H1 (cell line): Measurements from ENCODE around the gene LRTM1.

ENCODE experiments used
- ATF2 ChIP-seq: IDR thresholded peaks from 2 replicates; pipeline ENCODE4 v1.6.1; 2012; ENCODE audit warnings: low read length, inconsistent platforms
- CBX5 ChIP-seq: fragments of 300-800, 300-1000 bp; sonication (generic); IDR thresholded peaks from 2 replicates; pipeline ENCODE4 v1.7.1; 2016; ENCODE audit warnings: antibody characterized with exemption, low read length, low read depth
- CHD2 ChIP-seq: IDR thresholded peaks from 2 replicates; pipeline ENCODE4 v1.6.1; 2012; ENCODE audit warnings: low read length, improper control_type of control experiment
- CTCF ChIP-seq, 3 experiments: IDR thresholded peaks; 1 replicate in 2 of 3; 2 replicates in 1 of 3; pipeline versions ENCODE4 v1.5.1 to v1.6.1; 2011; ENCODE audit warnings: low read length in 3 of 3, mild to moderate bottlenecking in 3 of 3, inconsistent platforms in 2 of 3, low read depth in 1 of 3, moderate library complexity in 1 of 3; ENCODE audit not compliant: insufficient read depth in 1 of 3; ENCODE audit errors: control extremely low read depth in 1 of 3
- JUN ChIP-seq: IDR thresholded peaks from 2 replicates; pipeline ENCODE4 v1.6.1; 2011; ENCODE audit warnings: low read depth, mild to moderate bottlenecking, improper control_type of control experiment, low read length
- MAX ChIP-seq: IDR thresholded peaks from 2 replicates; pipeline ENCODE4 v1.6.1; 2012; ENCODE audit warnings: inconsistent platforms
- POLR2A ChIP-seq, 2 experiments: IDR thresholded peaks; 1 replicate in 1 of 2; 2 replicates in 1 of 2; pipeline ENCODE4 v1.6.1; 2011; ENCODE audit warnings: low read depth in 2 of 2, low read length in 2 of 2, mild to moderate bottlenecking in 2 of 2; ENCODE audit errors: control extremely low read depth in 1 of 2
- POLR2AphosphoS5 ChIP-seq: IDR thresholded peaks from 2 replicates; pipeline ENCODE4 v1.6.1; 2011; ENCODE audit warnings: low read depth, low read length
- RAD21 ChIP-seq, 2 experiments: IDR thresholded peaks in 1 of 2; conservative IDR thresholded peaks in 1 of 2; 2 replicates each; pipeline ENCODE4 v1.6.1; 2011; ENCODE audit warnings: low read depth in 2 of 2, low read length in 2 of 2, improper control_type of control experiment in 1 of 2, inconsistent platforms in 1 of 2, mild to moderate bottlenecking in 1 of 2, moderate library complexity in 1 of 2
- RNF2 ChIP-seq: fragments of 200-900, 300-1000 bp; sonication (generic); IDR thresholded peaks from 2 replicates; pipeline ENCODE4 v1.7.1; 2016; ENCODE audit warnings: borderline replicate concordance, low read depth, mild to moderate bottlenecking, antibody characterized with exemption, low read length; ENCODE audit not compliant: poor library complexity, severe bottlenecking; ENCODE audit errors: missing control alignments
- TAF1 ChIP-seq: IDR thresholded peaks from 2 replicates; pipeline ENCODE4 v1.6.1; 2011; ENCODE audit warnings: mild to moderate bottlenecking, low read depth, low read length
- ZNF274 ChIP-seq: IDR thresholded peaks from 2 replicates; pipeline ENCODE4 v1.7.0; 2012; ENCODE audit warnings: low read length, borderline replicate concordance; ENCODE audit errors: extremely low read depth
- TF ChIP-seq, protein P1 (sequence below): IDR thresholded peaks from 2 replicates; pipeline ENCODE4 v1.6.1; 2011; ENCODE audit warnings: low read depth, mild to moderate bottlenecking, low read length; ENCODE audit not compliant: insufficient read depth

GRCh38 chr3:54964081-54964480 is 36.2 kb upstream of the LRTM1 start:
- no peak for TF ChIP-seq ZNF274
- no peak for TF ChIP-seq POLR2A (IDR thresholded peaks at IDR 0.05; ENCODE audit: control extremely low read depth in 1 of 2, low read depth in 2 of 2, low read length in 2 of 2)
- TF ChIP-seq CTCF (IDR thresholded peaks at IDR 0.05; ENCODE audit: control extremely low read depth in 1 of 3, insufficient read depth in 1 of 3, low read depth in 1 of 3, low read length in 3 of 3): no peak
- TF ChIP-seq MAX: no peak
- TF ChIP-seq RNF2: no peak
- TF ChIP-seq CBX5: no peak
- TF ChIP-seq ATF2: no peak
- no peak for TF ChIP-seq JUN
- no peak for TF ChIP-seq TAF1
- TF ChIP-seq, protein P1, sequence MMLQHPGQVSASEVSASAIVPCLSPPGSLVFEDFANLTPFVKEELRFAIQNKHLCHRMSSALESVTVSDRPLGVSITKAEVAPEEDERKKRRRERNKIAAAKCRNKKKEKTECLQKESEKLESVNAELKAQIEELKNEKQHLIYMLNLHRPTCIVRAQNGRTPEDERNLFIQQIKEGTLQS: no peak
- TF ChIP-seq RAD21 (IDR thresholded peaks at IDR 0.05 in 1 of 2, conservative IDR thresholded peaks at IDR 0.05 in 1 of 2; ENCODE audit: low read depth in 2 of 2, low read length in 2 of 2): no peak
- no peak for TF ChIP-seq POLR2AphosphoS5
- no peak for TF ChIP-seq CHD2
